Aorta (tissue), 5 donors: ENCODE results near the gene EPB41L4A. TPM values are rescaled to one million over a fixed set of nuclear protein-coding genes. Genes with fewer than 3 reads are reported as not detected.

Experiments
- ATAC-seq: fragments of 200-7000 bp; cut with Tn5 transposase; one replicate; pipeline ENCODE4 v1.9.1; 2022; ENCODE audit warnings: moderate library complexity; ENCODE audit not compliant: low FRiP score
- DNase-seq, 2 donors: peaks; one replicate each; pipeline ENCODE4 v3.0.0-alpha.2; 2020
- H3K27ac ChIP-seq, 2 donors: one replicate each; pipeline ENCODE4 v1.5.1; 2013; ENCODE audit warnings: low read length in 2 of 2, mild to moderate bottlenecking in 2 of 2, moderate library complexity in 2 of 2, control low read depth in 1 of 2, inconsistent platforms in 1 of 2, low read depth in 1 of 2
- H3K27me3 ChIP-seq, 2 donors: one replicate each; pipeline ENCODE4 v1.6.1; 2013; ENCODE audit warnings: control low read depth in 1 of 2, low read length in 1 of 2, mild to moderate bottlenecking in 1 of 2, moderate library complexity in 1 of 2; ENCODE audit not compliant: insufficient read depth in 2 of 2, control insufficient read depth in 1 of 2
- H3K36me3 ChIP-seq, 2 donors: one replicate each; pipeline ENCODE4 v1.6.1; 2013; ENCODE audit warnings: control low read depth in 1 of 2, low read length in 1 of 2, mild to moderate bottlenecking in 1 of 2; ENCODE audit not compliant: insufficient read depth in 2 of 2, control insufficient read depth in 1 of 2
- H3K4me1 ChIP-seq, 2 donors: one replicate each; pipeline ENCODE4 v1.6.1; 2013; ENCODE audit warnings: low read length in 2 of 2, control low read depth in 1 of 2, mild to moderate bottlenecking in 1 of 2, moderate library complexity in 1 of 2; ENCODE audit not compliant: insufficient read depth in 2 of 2, control insufficient read depth in 1 of 2
- H3K4me3 ChIP-seq, 2 donors: one replicate each; pipeline ENCODE4 v1.5.1; 2013; ENCODE audit warnings: low read length in 2 of 2, control low read depth in 1 of 2, mild to moderate bottlenecking in 1 of 2
- H3K9me3 ChIP-seq: one replicate; pipeline ENCODE4 v1.6.1; 2013; ENCODE audit warnings: mild to moderate bottlenecking, low read length; ENCODE audit not compliant: control insufficient read depth
- WGBS, 2 donors: extraction: QIAGEN DNeasy Blood & Tissue Kit; methylation state at CpG; one replicate each; pipeline ENCODE4 v1.1.7; 2013; 5-methylcytosine and 5-hydroxymethylcytosine counted together
- intact Hi-C, 2 donors: fragments of 100-400 bp; cut with DNase I; formaldehyde crosslinking; loops; one replicate each; pipeline versions ENCODE4 v1.14.2 to v1.15.0; 2022
- polyA plus RNA-seq, 2 donors: library from polyadenylated mRNA; stranded (reverse); fragments of 200-250 nt; gene quantifications; one replicate each; pipeline ENCODE4 v1.2.3, GENCODE V29; 2013
- total RNA-seq, 2 donors: library from RNA; stranded (reverse); fragmentation: NEBNext Ultra II Directional; extraction: Animal tissue kit (Norgen Biotek cat#: 25700); gene quantifications; one replicate each; pipeline ENCODE4 v1.2.1, GENCODE V29; 2021
- donor health status: healthy with polysubstance abuse.
- donor health status: Bipolar disorder and iron deficiency.
- donor health status: DM: no; HTN: no; CAD: no.
- donor health status: DM: no; HTN: no; CAD: no.
- donor health status: DM: yes; HTN: yes; CAD: no.

The EPB41L4A gene
- total and polyA plus RNA-seq, 4 donors: 4.4 to 39.3 (median 22.4) TPM

- no peak overlapping the region for H3K4me3 ChIP-seq
- H3K9me3 ChIP-seq: no peaks in the 10 kb centered on the region
- no peak overlapping the region for H3K27ac ChIP-seq
- intact Hi-C loops: no loop called here
- ATAC-seq (no peak), DNase-seq (no peak)
- WGBS, 2 donors: 74 to 80% methylated on average over 3 of the region's 3 CpGs
- no peaks in the 10 kb centered on the region for H3K27me3 ChIP-seq
- no peaks in the 10 kb centered on the region for H3K36me3 ChIP-seq
- no peaks in the 10 kb centered on the region for H3K4me1 ChIP-seq
These were observed 98.7 kb downstream of the EPB41L4A start for GRCh38 chr5:112320408-112320807.

- 61 to 65% methylated on average over 2 of the region's 2 CpGs for WGBS, 2 donors
- H3K4me3 ChIP-seq: no peak overlapping the region
- intact Hi-C loops: no loop called here
- no peak for ATAC-seq
- no peaks in the 10 kb centered on the region for H3K4me1 ChIP-seq
- H3K27ac ChIP-seq: no peak overlapping the region
- DNase-seq: no peak
- no peaks in the 10 kb centered on the region for H3K27me3 ChIP-seq
- no peaks in the 10 kb centered on the region for H3K36me3 ChIP-seq
- H3K9me3 ChIP-seq: no peaks in the 10 kb centered on the region
These were observed 100.7 kb downstream of the EPB41L4A start for GRCh38 chr5:112318346-112318745.

- ATAC-seq: no peak
- no peak for DNase-seq
- intact Hi-C loops: no loop called here
- H3K9me3 ChIP-seq: no peaks in the 10 kb centered on the region
- no peaks in the 10 kb centered on the region for H3K36me3 ChIP-seq
- H3K4me3 ChIP-seq: no peak overlapping the region
- H3K27me3 ChIP-seq: no peaks in the 10 kb centered on the region
- H3K27ac ChIP-seq: no peak overlapping the region
- H3K4me1 ChIP-seq: no peaks in the 10 kb centered on the region
- WGBS, 2 donors: 98 to 100% methylated on average over 1 of the region's 1 CpG
These were observed 101.2 kb downstream of the EPB41L4A start for GRCh38 chr5:112317866-112318265.

GRCh38 chr5:112316731-112317130 lies 102.3 kb downstream of the EPB41L4A start:
- no peaks in the 10 kb centered on the region for H3K9me3 ChIP-seq
- no peaks in the 10 kb centered on the region for H3K36me3 ChIP-seq
- H3K4me1 ChIP-seq: no peaks in the 10 kb centered on the region
- no peak for ATAC-seq
- H3K27me3 ChIP-seq: no peaks in the 10 kb centered on the region
- H3K4me3 ChIP-seq: no peak overlapping the region
- no peak for DNase-seq
- 82 to 90% methylated on average over 2 of the region's 2 CpGs for WGBS, 2 donors
- H3K27ac ChIP-seq: no peak overlapping the region
- intact Hi-C loops: no loop called here

GRCh38 chr5:112316006-112316405 lies 103.1 kb downstream of the EPB41L4A start:
- WGBS, 2 donors: 80% methylated on average over 2 of the region's 2 CpGs
- intact Hi-C loops: no loop called here

GRCh38 chr5:112312295-112313275 lies 106.5 kb downstream of the EPB41L4A start:
- DNase-seq (no peak), ATAC-seq (peak; percentile 74)
- no peaks in the 10 kb centered on the region for H3K9me3 ChIP-seq
- WGBS, 2 donors: 95 to 98% methylated on average over 4 of the region's 4 CpGs
- intact Hi-C loops: no loop called here
- H3K4me1 ChIP-seq: no peaks in the 10 kb centered on the region
- no peaks in the 10 kb centered on the region for H3K27me3 ChIP-seq
- no peaks in the 10 kb centered on the region for H3K36me3 ChIP-seq
- no peak overlapping the region for H3K27ac ChIP-seq
- H3K4me3 ChIP-seq: no peak overlapping the region

More at GRCh38 chr5:112316006-112316405, 103.1 kb downstream of the EPB41L4A start:
- DNase-seq (no peak), ATAC-seq (no peak)
- Histone ChIP-seq H3K4me1 (no peaks in the 10 kb centered on the region), H3K4me3 (no peak overlapping the region), H3K36me3 (no peaks in the 10 kb centered on the region), H3K27me3 (no peaks in the 10 kb centered on the region), H3K9me3 (no peaks in the 10 kb centered on the region), H3K27ac (no peak overlapping the region)

GRCh38 chr5:112310746-112311145 lies 108.3 kb downstream of the EPB41L4A start:
- H3K27me3 ChIP-seq: no peaks in the 10 kb centered on the region
- no peaks in the 10 kb centered on the region for H3K9me3 ChIP-seq
- no peaks in the 10 kb centered on the region for H3K4me1 ChIP-seq
- H3K27ac ChIP-seq: no peak overlapping the region
- no peaks in the 10 kb centered on the region for H3K36me3 ChIP-seq
- DNase-seq (no peak), ATAC-seq (no peak)
- H3K4me3 ChIP-seq: no peak overlapping the region
- intact Hi-C loops: no loop called here
- WGBS, 2 donors: 95 to 96% methylated on average over 1 of the region's 1 CpG

GRCh38 chr5:112308608-112309007 lies 110.5 kb downstream of the EPB41L4A start:
- Histone ChIP-seq H3K4me3 (no peak overlapping the region), H3K36me3 (peaks cover 0 to 2% of the 10 kb centered on the region in 2 donors), H3K27ac (no peak overlapping the region), H3K4me1 (no peaks in the 10 kb centered on the region), H3K9me3 (no peaks in the 10 kb centered on the region), H3K27me3 (no peaks in the 10 kb centered on the region)
- 99 to 100% methylated on average over 1 of the region's 1 CpG for WGBS, 2 donors
- DNase-seq (no peak), ATAC-seq (no peak)
- intact Hi-C loops: no loop called here

- Histone ChIP-seq H3K9me3 (no peaks in the 10 kb centered on the region), H3K4me3 (no peak overlapping the region), H3K4me1 (no peaks in the 10 kb centered on the region), H3K36me3 (peaks cover 0 to 2% of the 10 kb centered on the region in 2 donors), H3K27me3 (no peaks in the 10 kb centered on the region), H3K27ac (no peak overlapping the region)
- DNase-seq (no peak), ATAC-seq (no peak)
- intact Hi-C loops: no loop called here
- 87 to 89% methylated on average over 2 of the region's 2 CpGs for whole genome bisulfite sequencing, 2 donors
These were observed 112.1 kb downstream of the EPB41L4A start for GRCh38 chr5:112306956-112307355.
